NB4 (cell line): ENCODE results near the gene BATF.

Experiments used
- DNase-seq: peaks from one replicate; pipeline ENCODE4 v3.0.0; 2010; ENCODE audit warnings: low read depth
- H3K4me3 ChIP-seq: one replicate; pipeline ENCODE4 v1.5.1; 2011; ENCODE audit warnings: mild to moderate bottlenecking, low read depth, low read length, moderate library complexity
- CTCF ChIP-seq: IDR thresholded peaks from one replicate; pipeline ENCODE4 v1.5.1; 2012; ENCODE audit warnings: low read depth, low read length
- MAX ChIP-seq: IDR thresholded peaks from 2 replicates; pipeline ENCODE4 v1.6.1; 2011; ENCODE audit warnings: low read depth, low read length
- MYC ChIP-seq: IDR thresholded peaks from 2 replicates; pipeline ENCODE4 v1.6.1; 2011; ENCODE audit warnings: low read depth, low read length
- POLR2A ChIP-seq: IDR thresholded peaks from 2 replicates; pipeline ENCODE4 v1.6.1; 2011; ENCODE audit warnings: mild to moderate bottlenecking; ENCODE audit not compliant: insufficient read length; ENCODE audit errors: extremely low read depth

Gene BATF

GRCh38 chr14:75493592-75494087 is 28.6 kb upstream of the BATF start:
- no peak for TF ChIP-seq MAX
- TF ChIP-seq CTCF = no peak
- no peak for TF ChIP-seq POLR2A
- no peak for TF ChIP-seq MYC

DNA sequence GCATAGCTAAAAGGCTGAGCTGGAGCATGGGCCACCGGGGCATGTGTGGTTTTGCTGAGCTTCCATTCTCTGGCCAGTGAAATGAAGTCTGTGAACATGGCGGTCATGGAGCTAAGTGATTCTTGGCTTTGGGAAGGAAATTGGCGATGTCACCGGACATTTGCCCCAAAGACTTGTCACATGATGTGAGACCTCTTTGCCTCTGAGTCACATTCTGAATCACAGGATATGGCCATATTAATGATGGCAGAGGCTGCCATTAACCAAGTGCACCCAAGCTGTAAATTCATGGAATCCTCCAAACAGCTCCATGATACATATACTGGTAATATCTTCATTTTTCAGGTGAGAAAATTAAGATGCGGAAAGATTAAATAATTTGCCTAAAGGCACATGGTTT is 27.4 kb upstream of the BATF start:
- no peak for DNase-seq
- H3K4me3 ChIP-seq = no peak overlapping the region
- TF ChIP-seq POLR2A (no peak), MAX (no peak), CTCF (no peak), MYC (no peak)

More at GRCh38 chr14:75493592-75494087, 28.6 kb upstream of the BATF start:
- DNase-seq = no peak
- no peak overlapping the region for H3K4me3 ChIP-seq

DNA sequence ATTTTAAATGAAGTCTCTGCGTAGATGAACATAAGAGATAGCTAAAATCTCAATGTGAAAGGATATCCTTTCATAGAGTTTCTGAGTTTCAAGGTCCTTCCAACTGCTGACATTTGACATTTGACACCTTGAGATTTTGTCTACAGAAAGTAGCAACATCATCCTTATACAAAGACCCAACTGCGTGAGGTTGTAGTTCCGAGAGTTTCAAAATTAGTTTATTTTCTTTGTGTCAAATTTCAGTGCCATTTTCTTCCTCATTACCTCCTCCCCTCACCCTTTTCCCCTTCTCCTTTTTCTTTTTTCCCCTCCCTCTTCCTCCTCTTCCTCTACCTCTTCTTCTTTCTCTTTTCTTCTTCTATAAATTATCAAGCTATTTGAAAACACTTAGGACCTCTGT is 26.9 kb upstream of the BATF start:
- DNase-seq = no peak
- no peak overlapping the region for H3K4me3 ChIP-seq
- TF ChIP-seq MYC = no peak
- no peak for TF ChIP-seq CTCF
- no peak for TF ChIP-seq MAX
- no peak for TF ChIP-seq POLR2A

GRCh38 chr14:75495882-75496281 is 26.4 kb upstream of the BATF start:
- TF ChIP-seq CTCF = no peak
- no peak for TF ChIP-seq MAX
- TF ChIP-seq POLR2A = no peak
- TF ChIP-seq MYC = no peak
- peak; percentile 44 for DNase-seq
- H3K4me3 ChIP-seq = no peak overlapping the region

- DNase-seq = no peak
- H3K4me3 ChIP-seq = no peak overlapping the region
- TF ChIP-seq MAX = no peak
- no peak for TF ChIP-seq POLR2A
- no peak for TF ChIP-seq MYC
- TF ChIP-seq CTCF = no peak
Observed at GRCh38 chr14:75496755-75497154, 25.5 kb upstream of the BATF start.

- TF ChIP-seq MYC = no peak
- TF ChIP-seq CTCF = no peak
- no peak for TF ChIP-seq MAX
- no peak for TF ChIP-seq POLR2A
- peak; percentile 72 for DNase-seq
- no peak overlapping the region for H3K4me3 ChIP-seq
Observed at GRCh38 chr14:75497191-75497590, 25.1 kb upstream of the BATF start.
